WTC11 (cell line): ENCODE measurements around the gene SEC16A.

Source experiments
- GTF2I ChIP-seq: fragments of 250-450 bp; sonication (Bioruptor Pico); conservative IDR thresholded peaks from 2 replicates; pipeline ENCODE4 v1.4.0; 2021; ENCODE audit warnings: mild to moderate bottlenecking
- HMGA2 ChIP-seq: fragments of 250-450 bp; sonication (Bioruptor Pico); IDR thresholded peaks from 2 replicates; pipeline ENCODE4 v1.4.0; 2021; ENCODE audit warnings: mild to moderate bottlenecking, moderate library complexity
- NFYB ChIP-seq: sonication (generic); formaldehyde crosslinking; conservative IDR thresholded peaks from 2 replicates; pipeline ENCODE4 v1.8.0; 2022; ENCODE audit warnings: low read depth, missing genetic modification reagents
- SMAD4 ChIP-seq: sonication (generic); formaldehyde crosslinking; IDR thresholded peaks from 2 replicates; pipeline ENCODE4 v1.8.0; 2022; ENCODE audit warnings: mild to moderate bottlenecking, missing genetic modification reagents
- ZNF121 ChIP-seq: sonication (generic); formaldehyde crosslinking; IDR thresholded peaks from 2 replicates; pipeline ENCODE4 v1.8.0; 2023; ENCODE audit warnings: missing genetic modification reagents
- ZNF416 ChIP-seq: fragments of 250-450 bp; sonication (Bioruptor Pico); IDR thresholded peaks from 2 replicates; pipeline ENCODE4 v1.9.0; 2021; ENCODE audit warnings: mild to moderate bottlenecking, inconsistent platforms
- TF ChIP-seq, protein P1 (sequence below): sonication (generic); formaldehyde crosslinking; IDR thresholded peaks from 2 replicates; pipeline ENCODE4 v1.8.1; 2022; ENCODE audit warnings: low read depth, missing genetic modification reagents, borderline replicate concordance
- TF ChIP-seq, protein P2 (sequence below): sonication (generic); formaldehyde crosslinking; conservative IDR thresholded peaks from 2 replicates; pipeline ENCODE4 v1.8.1; 2022; ENCODE audit warnings: mild to moderate bottlenecking, missing genetic modification reagents
- TF ChIP-seq, protein P3 (sequence below): fragments of 200-600 bp; IDR thresholded peaks from 2 replicates; pipeline ENCODE4 v1.8.0; 2022; ENCODE audit warnings: antibody characterized with exemption
- TF ChIP-seq, protein P4 (sequence below): sonication (generic); formaldehyde crosslinking; IDR thresholded peaks from 2 replicates; pipeline ENCODE4 v1.8.1; 2023; ENCODE audit warnings: mild to moderate bottlenecking, moderate library complexity, missing genetic modification reagents
- TF ChIP-seq, protein P5 (sequence below): sonication (generic); formaldehyde crosslinking; IDR thresholded peaks from 2 replicates; pipeline ENCODE4 v1.8.1; 2023; ENCODE audit warnings: mild to moderate bottlenecking, missing genetic modification reagents
- TF ChIP-seq, protein P6 (sequence below): sonication (generic); formaldehyde crosslinking; IDR thresholded peaks from 2 replicates; pipeline ENCODE4 v1.8.1; 2023; ENCODE audit warnings: mild to moderate bottlenecking, missing genetic modification reagents, moderate library complexity

DNA sequence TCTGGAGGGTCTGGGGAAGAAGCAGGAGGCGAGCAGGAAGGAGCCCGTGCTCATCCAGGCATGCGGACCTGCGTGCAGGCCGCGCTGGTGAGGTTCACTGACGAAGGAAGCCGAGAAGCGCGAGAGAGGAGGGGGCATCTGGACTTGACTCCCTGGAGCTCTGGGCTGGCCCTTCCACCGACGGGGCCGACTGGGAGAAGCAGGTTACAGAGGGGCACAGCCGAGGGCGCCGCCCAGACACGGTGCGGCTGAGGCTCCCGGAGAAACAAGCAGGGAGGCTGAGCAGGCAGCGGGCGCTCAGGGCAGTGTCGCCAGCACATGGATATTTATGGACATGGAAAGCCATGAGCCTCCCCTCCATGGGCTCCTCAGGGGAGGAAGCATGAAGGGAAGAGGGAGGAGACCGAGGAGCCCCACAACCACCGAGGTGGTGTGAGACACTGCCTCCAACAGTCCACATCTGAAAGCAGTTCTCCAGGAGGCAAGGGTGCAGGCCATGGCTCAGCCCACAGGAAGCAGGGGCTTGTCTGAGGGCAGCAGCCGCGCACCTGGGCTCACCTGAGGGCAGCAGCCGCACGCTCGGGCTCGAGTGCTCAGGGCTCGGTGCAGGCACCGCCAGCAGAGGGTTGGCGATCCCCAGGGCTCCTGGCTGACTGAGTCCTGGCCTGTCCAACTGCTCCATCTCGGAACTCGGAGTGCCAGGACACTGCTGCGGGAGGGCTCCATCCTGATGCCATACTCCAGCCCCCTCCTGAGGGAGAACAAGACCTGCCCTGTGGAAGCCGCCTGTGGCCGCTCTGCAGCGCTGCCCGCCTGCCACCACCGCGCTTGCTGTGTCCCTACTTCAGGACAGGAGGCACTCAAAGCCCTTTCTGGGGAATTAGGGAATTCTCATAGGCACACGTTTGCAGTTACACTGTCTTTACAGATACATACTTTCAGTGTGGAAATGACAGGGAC lies 27.5 kb downstream of the SEC16A start:
- TF ChIP-seq, protein P1, sequence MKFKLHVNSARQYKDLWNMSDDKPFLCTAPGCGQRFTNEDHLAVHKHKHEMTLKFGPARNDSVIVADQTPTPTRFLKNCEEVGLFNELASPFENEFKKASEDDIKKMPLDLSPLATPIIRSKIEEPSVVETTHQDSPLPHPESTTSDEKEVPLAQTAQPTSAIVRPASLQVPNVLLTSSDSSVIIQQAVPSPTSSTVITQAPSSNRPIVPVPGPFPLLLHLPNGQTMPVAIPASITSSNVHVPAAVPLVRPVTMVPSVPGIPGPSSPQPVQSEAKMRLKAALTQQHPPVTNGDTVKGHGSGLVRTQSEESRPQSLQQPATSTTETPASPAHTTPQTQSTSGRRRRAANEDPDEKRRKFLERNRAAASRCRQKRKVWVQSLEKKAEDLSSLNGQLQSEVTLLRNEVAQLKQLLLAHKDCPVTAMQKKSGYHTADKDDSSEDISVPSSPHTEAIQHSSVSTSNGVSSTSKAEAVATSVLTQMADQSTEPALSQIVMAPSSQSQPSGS = no peak
- no peak for TF ChIP-seq SMAD4 (CRISPR knock-in tag)
- TF ChIP-seq, protein P2, sequence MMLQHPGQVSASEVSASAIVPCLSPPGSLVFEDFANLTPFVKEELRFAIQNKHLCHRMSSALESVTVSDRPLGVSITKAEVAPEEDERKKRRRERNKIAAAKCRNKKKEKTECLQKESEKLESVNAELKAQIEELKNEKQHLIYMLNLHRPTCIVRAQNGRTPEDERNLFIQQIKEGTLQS (CRISPR knock-in tag) = no peak
- TF ChIP-seq, protein P3, sequence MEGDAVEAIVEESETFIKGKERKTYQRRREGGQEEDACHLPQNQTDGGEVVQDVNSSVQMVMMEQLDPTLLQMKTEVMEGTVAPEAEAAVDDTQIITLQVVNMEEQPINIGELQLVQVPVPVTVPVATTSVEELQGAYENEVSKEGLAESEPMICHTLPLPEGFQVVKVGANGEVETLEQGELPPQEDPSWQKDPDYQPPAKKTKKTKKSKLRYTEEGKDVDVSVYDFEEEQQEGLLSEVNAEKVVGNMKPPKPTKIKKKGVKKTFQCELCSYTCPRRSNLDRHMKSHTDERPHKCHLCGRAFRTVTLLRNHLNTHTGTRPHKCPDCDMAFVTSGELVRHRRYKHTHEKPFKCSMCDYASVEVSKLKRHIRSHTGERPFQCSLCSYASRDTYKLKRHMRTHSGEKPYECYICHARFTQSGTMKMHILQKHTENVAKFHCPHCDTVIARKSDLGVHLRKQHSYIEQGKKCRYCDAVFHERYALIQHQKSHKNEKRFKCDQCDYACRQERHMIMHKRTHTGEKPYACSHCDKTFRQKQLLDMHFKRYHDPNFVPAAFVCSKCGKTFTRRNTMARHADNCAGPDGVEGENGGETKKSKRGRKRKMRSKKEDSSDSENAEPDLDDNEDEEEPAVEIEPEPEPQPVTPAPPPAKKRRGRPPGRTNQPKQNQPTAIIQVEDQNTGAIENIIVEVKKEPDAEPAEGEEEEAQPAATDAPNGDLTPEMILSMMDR = no peak
- TF ChIP-seq HMGA2 (CRISPR knock-in tag) = no peak
- no peak for TF ChIP-seq NFYB (CRISPR knock-in tag)
- TF ChIP-seq, protein P4, sequence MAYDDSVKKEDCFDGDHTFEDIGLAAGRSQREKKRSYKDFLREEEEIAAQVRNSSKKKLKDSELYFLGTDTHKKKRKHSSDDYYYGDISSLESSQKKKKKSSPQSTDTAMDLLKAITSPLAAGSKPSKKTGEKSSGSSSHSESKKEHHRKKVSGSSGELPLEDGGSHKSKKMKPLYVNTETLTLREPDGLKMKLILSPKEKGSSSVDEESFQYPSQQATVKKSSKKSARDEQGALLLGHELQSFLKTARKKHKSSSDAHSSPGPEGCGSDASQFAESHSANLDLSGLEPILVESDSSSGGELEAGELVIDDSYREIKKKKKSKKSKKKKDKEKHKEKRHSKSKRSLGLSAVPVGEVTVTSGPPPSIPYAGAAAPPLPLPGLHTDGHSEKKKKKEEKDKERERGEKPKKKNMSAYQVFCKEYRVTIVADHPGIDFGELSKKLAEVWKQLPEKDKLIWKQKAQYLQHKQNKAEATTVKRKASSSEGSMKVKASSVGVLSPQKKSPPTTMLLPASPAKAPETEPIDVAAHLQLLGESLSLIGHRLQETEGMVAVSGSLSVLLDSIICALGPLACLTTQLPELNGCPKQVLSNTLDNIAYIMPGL = no peak
- no peak for TF ChIP-seq GTF2I (CRISPR knock-in tag)
- no peak for TF ChIP-seq ZNF416 (CRISPR knock-in tag)
- TF ChIP-seq, protein P5, sequence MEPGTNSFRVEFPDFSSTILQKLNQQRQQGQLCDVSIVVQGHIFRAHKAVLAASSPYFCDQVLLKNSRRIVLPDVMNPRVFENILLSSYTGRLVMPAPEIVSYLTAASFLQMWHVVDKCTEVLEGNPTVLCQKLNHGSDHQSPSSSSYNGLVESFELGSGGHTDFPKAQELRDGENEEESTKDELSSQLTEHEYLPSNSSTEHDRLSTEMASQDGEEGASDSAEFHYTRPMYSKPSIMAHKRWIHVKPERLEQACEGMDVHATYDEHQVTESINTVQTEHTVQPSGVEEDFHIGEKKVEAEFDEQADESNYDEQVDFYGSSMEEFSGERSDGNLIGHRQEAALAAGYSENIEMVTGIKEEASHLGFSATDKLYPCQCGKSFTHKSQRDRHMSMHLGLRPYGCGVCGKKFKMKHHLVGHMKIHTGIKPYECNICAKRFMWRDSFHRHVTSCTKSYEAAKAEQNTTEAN (CRISPR knock-in tag) = no peak
- TF ChIP-seq, protein P6, sequence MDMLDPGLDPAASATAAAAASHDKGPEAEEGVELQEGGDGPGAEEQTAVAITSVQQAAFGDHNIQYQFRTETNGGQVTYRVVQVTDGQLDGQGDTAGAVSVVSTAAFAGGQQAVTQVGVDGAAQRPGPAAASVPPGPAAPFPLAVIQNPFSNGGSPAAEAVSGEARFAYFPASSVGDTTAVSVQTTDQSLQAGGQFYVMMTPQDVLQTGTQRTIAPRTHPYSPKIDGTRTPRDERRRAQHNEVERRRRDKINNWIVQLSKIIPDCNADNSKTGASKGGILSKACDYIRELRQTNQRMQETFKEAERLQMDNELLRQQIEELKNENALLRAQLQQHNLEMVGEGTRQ (CRISPR knock-in tag) = no peak
- no peak for TF ChIP-seq ZNF121 (CRISPR knock-in tag)
